Prostate gland (tissue), 2 donors: ENCODE measurements around the gene SYNPO.

Source experiments
- POLR2AphosphoS5 ChIP-seq: sonication (generic); formaldehyde crosslinking; IDR thresholded peaks from one replicate; pipeline ENCODE4 v1.6.1; 2017; ENCODE audit warnings: antibody characterized with exemption
- TF ChIP-seq, protein P1 (sequence below), 4 experiments: fragments of 200-600 bp in 2 of 4; fragments of 450-650 bp in 2 of 4; sonication (generic) in 2 of 4; IDR thresholded peaks; 1 replicate in 3 of 4; 2 replicates in 1 of 4; pipeline ENCODE4 v1.5.1; 2016 to 2019; ENCODE audit warnings: antibody characterized with exemption in 4 of 4, mild to moderate bottlenecking in 2 of 4, moderate library complexity in 2 of 4

GRCh38 chr5:150603491-150603890 lies 37.0 kb upstream of the SYNPO start:
- TF ChIP-seq, protein P1, sequence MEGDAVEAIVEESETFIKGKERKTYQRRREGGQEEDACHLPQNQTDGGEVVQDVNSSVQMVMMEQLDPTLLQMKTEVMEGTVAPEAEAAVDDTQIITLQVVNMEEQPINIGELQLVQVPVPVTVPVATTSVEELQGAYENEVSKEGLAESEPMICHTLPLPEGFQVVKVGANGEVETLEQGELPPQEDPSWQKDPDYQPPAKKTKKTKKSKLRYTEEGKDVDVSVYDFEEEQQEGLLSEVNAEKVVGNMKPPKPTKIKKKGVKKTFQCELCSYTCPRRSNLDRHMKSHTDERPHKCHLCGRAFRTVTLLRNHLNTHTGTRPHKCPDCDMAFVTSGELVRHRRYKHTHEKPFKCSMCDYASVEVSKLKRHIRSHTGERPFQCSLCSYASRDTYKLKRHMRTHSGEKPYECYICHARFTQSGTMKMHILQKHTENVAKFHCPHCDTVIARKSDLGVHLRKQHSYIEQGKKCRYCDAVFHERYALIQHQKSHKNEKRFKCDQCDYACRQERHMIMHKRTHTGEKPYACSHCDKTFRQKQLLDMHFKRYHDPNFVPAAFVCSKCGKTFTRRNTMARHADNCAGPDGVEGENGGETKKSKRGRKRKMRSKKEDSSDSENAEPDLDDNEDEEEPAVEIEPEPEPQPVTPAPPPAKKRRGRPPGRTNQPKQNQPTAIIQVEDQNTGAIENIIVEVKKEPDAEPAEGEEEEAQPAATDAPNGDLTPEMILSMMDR (IDR thresholded peaks at IDR 0.05) = no peak
- no peak for TF ChIP-seq POLR2AphosphoS5
